ENCODE measurements around the gene GGCX.
"Not testable (repeated sequence)": the region's sequence is repeated elsewhere in the genome, so short reads cannot be mapped to it uniquely, and the experiment has no call there.

Gene GGCX

GRCh38 chr2:85578243-85579180 lies 17.2 kb upstream of the GGCX start:
- intact Hi-C loops (cut with DNase I) = no loop called here
- DNase-seq = peak in 1 of 10 donors; percentile 63

GRCh38 chr2:85577386-85578242 lies 16.3 kb upstream of the GGCX start, which contains the start of gene VAMP8:
Gene VAMP8, plus strand, starts transcription at chr2:85577586. Its CDS starts 61 bp downstream, at chr2:85577647.
- intact Hi-C loops (cut with DNase I) = no loop called here
- DNase-seq = peak in 1 of 10 donors; percentile 74

- intact Hi-C loops (cut with DNase I) = no loop called here
- DNase-seq = peak in 1 of 10 donors; percentile 5
Observed at GRCh38 chr2:85577063-85577385, 15.7 kb upstream of the GGCX start.

- intact Hi-C loops (cut with DNase I) = no loop called here
- peak in 1 of 10 donors; percentile 5 for DNase-seq
Observed at GRCh38 chr2:85575739-85576138, 14.4 kb upstream of the GGCX start.

- DNase-seq = no peak
- intact Hi-C loops (cut with DNase I) = no loop called here
Observed at GRCh38 chr2:85566265-85566664, 5.0 kb upstream of the GGCX start.

- intact Hi-C loops (cut with DNase I) = no loop called here
- DNase-seq = no peak
Observed at GRCh38 chr2:85564144-85564563, 2.9 kb upstream of the GGCX start.

- no peak for DNase-seq
- intact Hi-C loops (cut with DNase I) = loop anchor here (2.0 kb wide), 1 partner anchor 34 kb away; the partner anchor contains the start of gene RNF181
Observed at GRCh38 chr2:85560812-85561279, 447 bp downstream of the GGCX start.

- not testable (repeated sequence) for DNase-seq
- intact Hi-C loops (cut with DNase I) = loop anchor here (2.0 kb wide), 1 partner anchor 34 kb away; the partner anchor contains the start of gene RNF181
Observed at GRCh38 chr2:85560403-85560726, 928 bp downstream of the GGCX start.

- intact Hi-C loops (cut with DNase I) = no loop called here
Observed at GRCh38 chr2:85558160-85558559, 3.1 kb downstream of the GGCX start.

GRCh38 chr2:85557130-85557529 lies 4.2 kb downstream of the GGCX start:
- intact Hi-C loops (cut with DNase I) = no loop called here
- DNase-seq = no peak

More at GRCh38 chr2:85558160-85558559, 3.1 kb downstream of the GGCX start:
- no peak for DNase-seq

GRCh38 chr2:85554980-85555612 lies 6.2 kb downstream of the GGCX start:
- intact Hi-C loops (cut with DNase I) = no loop called here
- no peak for DNase-seq

GRCh38 chr2:85553184-85553583 lies 8.1 kb downstream of the GGCX start:
- intact Hi-C loops (cut with DNase I) = no loop called here
- peak in 1 of 10 donors; percentile 75 for DNase-seq

GRCh38 chr2:85551698-85552678 lies 9.3 kb downstream of the GGCX start:
- intact Hi-C loops (cut with DNase I) = loop anchor here (1.0 kb wide), 1 partner anchor 132 kb away; no protein-coding TSS in a partner anchor
- DNase-seq = peak; percentile 57 to 96 (median 89)

- intact Hi-C loops (cut with DNase I) = no loop called here
- no peak for DNase-seq
Observed at GRCh38 chr2:85550486-85550885, 10.8 kb downstream of the GGCX start.

- no peak for DNase-seq
- intact Hi-C loops (cut with DNase I) = no loop called here
Observed at GRCh38 chr2:85549826-85550225, 11.5 kb downstream of the GGCX start.

- no peak for DNase-seq
- intact Hi-C loops (cut with DNase I) = no loop called here
Observed at GRCh38 chr2:85549095-85549494, 12.2 kb downstream of the GGCX start.

- intact Hi-C loops (cut with DNase I) = no loop called here
- DNase-seq = no peak
Observed at GRCh38 chr2:85548608-85548900, 12.7 kb downstream of the GGCX start.

- intact Hi-C loops (cut with DNase I) = no loop called here
Observed at GRCh38 chr2:85547859-85548607, 13.3 kb downstream of the GGCX start.

More at GRCh38 chr2:85547859-85548607, 13.3 kb downstream of the GGCX start:
- no peak for DNase-seq

Measured in posterior cingulate gyrus (tissue), 11 donors.